GM18870 (cell line): ENCODE measurements around the gene ACAP2.
"Not testable (repeated sequence)": the region's sequence is repeated elsewhere in the genome, so short reads cannot be mapped to it uniquely, and the experiment has no call there.

Experiments used
- ATAC-seq: cut with Tn5 transposase; IDR thresholded peaks from one replicate; pipeline ENCODE4 v1.9.1; 2021; ENCODE audit warnings: moderate library complexity; ENCODE audit not compliant: unreplicated experiment

ACAP2 gene

DNA sequence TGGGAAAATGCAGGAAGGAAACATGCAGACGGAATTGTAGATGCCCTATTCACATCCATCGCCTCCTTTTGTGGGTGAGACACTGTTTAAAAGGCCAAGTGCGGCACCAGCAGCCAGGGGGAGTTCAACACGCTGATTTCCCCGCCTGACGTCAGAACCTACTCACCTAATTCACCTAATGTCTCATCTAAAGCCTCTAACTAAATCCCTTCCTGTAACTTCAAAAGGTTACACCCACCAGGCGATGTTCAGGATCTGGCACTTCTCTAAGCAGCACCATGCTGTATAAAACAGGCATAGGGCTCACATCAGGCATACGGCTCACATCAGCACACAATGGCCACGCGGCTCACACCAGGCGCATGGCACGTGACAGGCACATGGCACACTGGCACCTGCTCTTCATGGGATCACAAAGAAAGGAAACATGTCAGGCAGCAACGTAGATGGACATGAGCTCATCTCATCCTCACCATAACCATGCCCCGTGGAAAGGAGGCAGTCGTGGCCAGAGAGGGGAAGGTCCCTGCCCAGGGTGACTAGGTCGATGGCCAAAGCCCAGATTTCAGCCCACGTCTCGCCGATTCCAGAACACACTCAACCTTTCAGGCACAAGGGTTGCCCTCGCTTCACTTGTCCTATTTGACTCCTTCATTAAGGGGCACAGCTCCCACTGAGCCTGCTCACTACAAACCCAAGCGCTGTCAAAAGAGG, 193.6 kb downstream of the ACAP2 start:
- no peak for ATAC-seq

DNA sequence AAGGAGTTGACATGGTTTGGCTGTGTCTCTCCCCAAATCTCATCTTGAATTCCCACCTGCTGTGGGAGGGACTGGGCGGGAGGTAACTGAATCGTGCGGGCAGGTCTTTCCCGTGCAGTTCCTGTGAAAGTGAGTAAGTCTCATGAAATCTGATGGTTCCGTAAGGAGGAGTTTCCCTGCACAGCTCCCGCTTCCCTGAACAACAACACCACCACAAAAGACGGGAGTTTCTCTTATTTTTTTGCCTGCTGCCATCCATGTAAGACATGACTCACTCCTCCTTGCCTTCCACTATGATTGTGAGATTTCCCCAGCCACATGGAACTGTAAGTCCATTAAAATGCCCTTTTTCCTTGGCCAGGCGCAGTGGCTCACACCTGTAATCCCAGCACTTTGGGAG, 194.5 kb downstream of the ACAP2 start:
- no peak for ATAC-seq

DNA sequence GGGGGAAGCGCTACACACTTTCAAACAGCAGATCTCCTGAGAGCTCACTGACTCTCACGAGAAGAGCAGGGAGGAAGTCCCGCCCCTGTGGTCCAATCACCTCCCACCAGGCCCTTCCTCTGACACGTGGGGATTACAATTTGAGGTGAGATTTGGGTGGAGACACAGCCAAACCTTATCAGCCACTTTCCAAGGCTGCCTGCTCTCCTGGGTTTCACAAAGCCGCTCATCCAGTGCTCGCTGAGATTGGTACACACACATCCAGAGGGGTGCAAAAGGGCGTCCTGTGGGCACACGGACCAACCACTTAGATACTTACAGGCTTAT, 195.0 kb downstream of the ACAP2 start:
- ATAC-seq, result no peak

DNA sequence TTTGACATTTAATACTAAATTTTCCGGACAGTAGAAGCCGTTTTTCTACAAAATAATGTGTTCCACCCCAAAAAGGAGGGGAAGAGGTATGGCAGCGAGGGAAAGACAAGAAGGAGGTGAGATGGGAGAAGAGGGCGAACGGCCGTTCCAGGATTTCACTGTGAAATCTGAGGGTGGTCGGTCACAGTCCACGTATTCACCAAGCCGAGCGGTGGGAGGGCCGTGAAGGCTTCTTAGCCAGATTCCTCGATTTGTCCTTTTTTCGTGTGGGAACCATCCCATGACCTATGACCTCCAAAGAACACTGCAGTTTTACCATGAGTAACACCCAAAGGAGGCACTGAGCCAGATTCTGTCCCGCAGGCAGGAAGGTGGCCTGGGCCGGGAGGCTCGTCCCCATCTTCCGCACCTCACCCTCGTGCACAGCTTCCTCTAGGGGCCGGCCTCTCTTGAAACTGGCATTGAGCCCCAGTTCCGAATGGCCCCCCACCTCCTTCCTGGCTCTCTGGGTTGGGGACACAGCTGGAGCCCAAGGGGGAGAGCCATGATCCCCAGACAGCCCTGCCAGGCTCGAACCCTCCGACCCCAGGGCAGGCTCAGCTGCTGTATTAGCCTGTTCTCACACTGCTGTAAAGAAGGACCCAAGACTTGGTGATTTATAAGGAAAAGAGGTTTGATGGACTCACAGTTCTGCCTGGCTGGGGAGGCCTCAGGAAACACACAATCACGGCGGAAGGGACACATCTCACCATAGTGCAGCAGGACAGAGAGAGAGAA, 195.5 kb downstream of the ACAP2 start:
- ATAC-seq, result no peak

DNA sequence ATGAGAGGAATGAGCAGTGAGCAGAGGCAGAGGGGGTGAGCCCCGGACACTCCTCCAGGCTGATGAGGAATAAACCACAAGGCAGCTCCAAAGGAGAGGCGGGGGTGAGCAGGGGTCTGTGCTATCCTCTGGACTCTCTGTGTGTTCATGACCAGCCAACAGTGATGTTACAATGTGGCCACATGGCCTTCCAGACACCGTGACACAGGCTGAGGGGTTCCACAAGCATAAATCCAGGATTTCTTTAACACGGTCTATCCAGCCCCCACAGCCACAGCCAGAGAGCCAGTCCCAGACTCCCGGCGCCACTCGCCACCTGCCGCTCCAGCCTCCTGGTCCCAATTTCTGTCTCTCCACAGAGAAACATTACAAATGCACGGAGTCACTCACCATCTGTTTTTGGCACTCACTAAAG, 196.2 kb downstream of the ACAP2 start:
- ATAC-seq, result no peak

DNA sequence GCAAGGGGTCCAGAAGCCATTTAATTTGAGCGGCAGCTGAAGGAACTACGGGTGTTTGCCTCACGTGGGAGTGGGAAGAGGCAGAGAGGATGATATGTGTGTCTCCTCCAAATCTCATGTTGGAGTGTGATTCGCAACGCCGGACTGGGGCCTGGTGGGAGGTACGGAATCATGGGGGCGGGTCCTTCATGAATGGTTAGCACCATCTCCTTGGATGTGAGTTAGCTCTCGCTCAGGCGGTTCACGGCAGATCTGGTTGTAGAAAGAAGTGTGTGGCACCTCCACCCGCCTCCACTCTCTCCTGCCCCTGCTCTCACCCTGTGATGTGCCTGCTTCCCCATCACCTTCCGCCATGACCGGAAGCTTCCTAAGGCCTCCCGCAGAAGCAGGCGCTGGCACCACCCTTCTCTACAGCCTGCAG, 197.3 kb downstream of the ACAP2 start:
- ATAC-seq, result no peak

DNA sequence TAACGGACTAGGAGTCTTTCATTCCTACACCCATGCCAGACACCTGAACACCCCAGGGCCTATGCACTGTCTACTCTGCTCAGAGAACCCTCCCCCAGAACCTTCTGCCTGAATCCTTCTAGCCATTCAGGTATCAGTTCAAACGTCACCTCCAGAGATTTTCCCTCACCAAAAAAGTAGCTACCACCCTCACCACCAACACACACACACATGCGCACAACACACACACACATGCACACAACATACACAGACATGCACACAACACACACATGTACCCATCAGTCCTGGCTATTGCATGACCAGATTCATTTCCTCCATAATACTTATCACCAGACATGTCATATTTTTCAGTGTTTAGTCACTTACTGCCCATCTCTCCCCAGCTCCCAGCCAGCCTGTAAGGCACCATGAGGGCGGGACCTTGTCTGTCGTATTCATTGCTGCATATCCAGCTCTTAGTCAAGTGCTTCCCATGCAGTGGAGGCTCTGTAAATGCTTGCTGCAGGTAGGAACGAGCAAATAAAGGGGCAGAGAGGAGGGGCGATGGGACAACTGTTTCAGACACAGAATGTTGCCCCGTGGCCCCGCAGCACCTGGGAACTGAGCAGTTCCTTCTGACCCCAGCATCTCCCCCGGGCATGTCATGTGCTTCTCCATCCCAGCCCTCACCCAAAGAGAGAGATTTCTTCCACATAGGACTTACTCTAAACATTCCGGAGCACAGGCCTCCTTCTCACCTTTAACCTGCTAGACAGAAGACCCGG, 201.0 kb downstream of the ACAP2 start:
- ATAC-seq, result no peak

DNA sequence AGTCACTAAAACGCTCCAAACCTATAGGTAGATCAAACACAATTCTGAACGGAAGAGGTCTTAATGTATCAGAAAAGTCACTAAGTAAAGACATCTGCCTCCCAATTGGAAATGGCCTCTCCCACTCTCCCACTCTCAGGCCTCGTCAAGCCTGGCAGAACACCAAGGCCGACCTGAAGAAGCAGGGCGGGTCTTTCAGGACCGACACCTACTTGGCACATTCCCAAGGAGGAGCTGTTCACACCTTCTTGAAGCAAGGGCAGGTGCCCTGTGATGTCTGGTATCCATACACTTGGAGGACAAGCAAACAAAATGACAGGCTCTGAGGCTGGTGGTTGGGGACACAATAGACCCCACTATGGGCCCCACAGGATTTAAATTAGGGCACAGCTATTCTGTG, 201.9 kb downstream of the ACAP2 start:
- ATAC-seq, result no peak

DNA sequence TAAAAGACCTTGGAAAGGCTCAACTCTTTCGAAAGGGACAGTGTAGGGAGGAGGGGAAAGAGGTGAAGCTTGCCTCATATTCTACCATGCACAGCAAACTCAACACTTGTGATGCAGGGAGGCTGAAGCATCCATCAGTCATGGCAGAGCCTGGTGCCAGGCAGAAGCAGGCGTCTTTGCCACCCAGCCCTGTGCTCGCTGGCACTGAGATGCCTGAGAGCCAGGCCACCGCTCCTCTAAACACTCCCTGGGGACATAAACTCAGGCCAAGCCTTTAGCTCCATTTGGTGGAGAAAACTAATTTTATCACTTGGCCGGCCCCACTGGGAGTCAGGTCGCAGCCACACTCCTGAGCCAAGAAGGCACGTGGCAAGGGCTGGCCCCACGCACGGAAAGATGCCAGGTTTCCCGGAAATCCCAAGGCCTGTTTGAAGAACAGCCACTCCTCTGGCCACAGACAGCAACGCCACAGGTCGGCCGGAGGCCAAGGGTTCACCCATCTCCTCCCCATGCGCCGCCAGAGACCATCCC, 202.6 kb downstream of the ACAP2 start:
- no peak for ATAC-seq

DNA sequence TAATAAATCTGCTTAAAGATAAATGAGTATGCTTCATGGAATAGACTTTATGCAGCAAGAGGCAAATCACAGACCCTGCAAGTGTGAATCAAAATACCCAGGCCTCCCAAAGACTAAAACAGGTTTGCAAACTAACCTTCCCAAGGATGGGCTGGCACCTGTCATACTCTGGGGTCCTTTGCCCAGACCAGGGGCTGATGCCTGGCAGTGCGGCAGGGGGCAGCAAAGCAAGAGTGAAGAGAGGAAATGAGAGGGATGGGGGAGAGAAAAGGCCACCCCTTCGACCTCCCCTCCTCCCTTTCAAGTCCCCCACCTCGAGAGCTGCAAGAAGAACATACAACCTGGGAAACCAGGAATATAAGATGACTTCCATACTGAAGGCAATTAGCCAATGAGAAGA, 203.7 kb downstream of the ACAP2 start:
- no peak for ATAC-seq

DNA sequence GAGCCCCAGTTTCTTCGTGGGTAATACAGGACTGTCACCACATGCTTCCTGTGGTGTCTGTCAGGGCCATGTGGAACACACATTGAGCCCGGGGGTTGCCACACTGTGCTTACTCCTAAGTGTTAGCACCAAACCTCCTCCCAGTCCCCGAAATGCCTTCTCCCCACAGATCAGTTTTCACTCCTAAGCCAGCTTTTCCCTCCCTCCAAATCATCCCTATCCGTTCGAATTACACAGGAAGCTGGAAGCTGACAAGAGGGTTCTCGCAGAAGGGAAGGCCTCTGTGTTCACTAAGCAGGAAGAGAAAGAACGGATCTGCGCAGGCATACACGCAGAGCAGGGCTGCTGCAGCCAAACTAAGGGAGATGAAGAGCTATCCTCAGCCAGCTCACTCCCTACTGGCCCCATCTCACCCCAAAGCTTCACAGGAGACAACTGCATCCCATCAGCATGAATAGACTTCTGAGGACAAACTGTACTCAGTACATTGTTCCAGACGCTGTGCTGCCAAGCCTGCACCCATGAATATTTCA, 204.2 kb downstream of the ACAP2 start:
- ATAC-seq, result no peak

DNA sequence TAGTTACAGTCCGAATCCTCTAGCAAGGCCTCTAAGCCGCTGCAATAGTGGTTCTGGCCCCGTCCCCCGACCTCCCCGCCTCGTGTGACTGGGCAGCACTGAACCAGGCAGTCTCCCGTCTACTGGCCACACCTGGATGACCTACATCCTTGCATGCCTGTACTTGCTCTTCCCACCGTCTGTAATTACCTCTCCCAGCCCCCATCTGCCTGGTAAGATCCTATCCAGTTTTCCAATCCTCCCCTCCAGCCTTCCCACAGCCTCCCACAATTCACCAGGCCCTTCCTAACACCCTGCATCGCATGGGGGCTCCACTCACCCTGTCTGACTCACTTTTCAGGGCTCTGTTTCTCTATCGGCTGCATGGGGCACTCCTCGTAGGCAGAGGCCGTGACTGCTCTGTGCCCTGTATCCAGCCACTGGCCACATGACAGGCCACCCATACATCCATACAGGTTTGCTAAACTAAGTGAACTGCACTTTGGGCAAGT, 204.7 kb downstream of the ACAP2 start:
- no peak for ATAC-seq

DNA sequence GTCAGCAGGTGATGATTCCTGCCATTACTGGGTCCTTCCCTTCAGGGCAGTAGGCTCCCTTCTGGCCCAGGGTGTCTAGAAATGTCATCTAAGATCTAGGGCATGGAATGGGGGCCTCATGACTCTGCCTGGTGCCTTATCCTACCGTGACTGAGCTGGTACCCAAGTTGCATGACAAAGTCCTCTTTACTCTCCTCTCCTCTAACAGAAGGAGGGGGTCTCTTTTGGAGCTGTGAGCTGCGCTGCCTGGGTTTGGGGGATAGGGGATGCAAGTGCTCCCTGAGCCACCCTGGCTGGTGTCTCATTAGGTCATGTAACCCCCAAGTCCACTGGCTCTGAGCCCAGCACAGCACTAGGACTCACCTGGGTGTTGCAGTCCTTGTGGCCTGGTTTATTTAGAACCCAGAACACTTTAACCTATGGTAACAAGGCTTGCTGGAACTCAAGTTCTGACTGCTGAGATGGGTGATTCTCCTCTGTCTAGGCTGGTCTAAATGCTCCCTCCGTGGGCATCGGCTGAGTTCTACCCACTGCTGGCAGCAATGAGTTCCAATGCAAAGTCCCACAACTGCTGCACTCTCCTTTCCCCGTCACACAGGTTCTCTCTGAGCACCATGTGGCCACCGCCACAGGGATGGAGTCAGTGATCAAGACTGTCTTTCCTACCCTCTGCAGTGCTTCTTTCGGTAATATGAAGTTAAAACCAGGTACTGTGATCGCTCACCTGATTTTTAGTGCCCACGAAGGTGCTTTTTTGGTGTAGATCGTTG, 205.8 kb downstream of the ACAP2 start:
- no peak for ATAC-seq

DNA sequence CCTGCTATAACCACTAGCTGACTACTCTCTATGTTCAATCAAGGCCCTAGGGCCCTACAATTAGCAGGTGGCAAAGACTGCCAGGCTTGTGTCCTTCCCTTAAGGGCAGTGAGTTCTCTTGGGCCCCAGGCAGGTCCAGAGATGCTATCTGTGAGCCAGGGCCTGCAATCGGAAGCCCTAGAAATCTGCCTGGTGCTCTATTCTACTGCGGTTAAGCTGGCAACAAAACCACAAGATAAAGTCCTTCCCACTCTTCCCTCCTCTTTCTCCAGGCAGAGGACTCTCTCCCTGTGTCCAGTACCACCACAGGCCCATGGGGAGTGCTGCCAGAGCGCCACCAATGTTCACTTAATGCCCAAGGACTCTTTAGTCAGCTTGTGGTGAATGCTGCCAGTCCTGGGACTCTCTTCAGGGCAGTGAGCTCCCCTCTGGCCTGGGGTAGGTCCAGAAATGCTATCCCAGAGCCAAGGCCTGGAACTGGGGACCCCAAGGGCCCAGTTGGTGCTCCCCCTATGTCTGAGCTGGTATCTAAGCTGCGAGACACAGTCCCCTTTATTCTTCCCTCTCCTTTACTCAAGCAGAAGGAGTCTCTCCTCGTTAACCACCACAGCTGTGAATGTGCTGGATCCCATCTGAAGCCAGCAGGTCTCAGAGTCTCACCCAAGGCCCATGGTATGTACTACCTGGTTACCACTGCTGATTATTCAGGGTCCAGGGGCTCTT, 206.6 kb downstream of the ACAP2 start:
- no peak for ATAC-seq

DNA sequence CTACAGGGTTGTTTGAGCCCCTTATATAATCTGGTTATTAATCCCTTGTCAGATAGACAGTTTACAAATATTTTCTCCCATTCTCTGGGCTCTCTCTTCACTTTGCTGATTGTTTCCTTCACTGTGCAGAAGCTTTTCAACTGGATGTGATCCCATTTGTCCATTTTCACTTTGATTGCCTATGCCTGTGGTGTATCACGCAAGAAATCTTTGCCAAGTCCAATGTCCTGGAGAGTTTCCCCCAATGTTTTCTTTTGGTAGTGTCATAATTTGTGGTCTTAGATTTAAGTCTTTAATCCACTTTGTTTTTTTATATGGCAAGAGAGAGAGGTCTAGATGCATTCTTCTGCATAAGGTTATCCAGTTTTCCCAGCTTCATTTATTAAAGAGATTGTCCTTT, 212.6 kb downstream of the ACAP2 start:
- ATAC-seq, result no peak

DNA sequence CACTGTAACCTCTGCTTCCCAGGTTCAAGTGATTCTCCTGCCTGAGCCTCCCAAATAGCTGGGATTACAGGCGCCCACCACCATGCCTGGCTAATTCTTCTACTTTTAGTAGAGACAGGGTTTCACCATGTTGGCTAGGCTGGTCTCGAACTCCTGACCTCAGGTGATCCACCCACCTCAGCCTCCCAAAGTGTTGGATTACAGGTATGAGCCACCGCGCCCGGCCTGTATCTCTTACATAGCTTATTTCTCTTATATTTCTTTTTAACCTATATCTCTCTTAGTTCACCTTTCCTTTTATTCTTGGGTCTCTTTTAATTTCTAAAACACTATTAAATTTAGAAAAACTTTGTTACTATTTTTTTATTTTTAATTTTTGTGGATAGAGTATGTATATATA, 213.9 kb downstream of the ACAP2 start:
- ATAC-seq, result not testable (repeated sequence)

DNA sequence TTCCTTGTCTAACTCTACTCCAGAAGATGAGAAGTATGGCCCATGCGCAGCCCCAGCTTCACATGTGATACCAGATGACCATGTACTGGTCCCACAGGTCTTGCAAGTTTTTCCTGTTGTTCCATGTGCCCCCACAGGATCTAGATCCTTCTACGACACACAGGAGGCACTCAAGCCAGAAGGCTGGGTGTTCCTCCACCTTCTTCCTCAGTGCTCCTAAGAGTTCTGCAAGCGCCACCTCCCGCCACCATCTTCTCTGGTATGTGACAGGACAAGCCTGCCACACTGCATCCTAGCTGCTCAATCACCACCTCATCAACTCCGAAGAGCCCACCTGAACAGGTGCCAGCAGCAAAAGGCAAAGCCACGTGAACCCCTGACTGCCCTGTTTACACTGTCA, 214.9 kb downstream of the ACAP2 start:
- ATAC-seq, result no peak

DNA sequence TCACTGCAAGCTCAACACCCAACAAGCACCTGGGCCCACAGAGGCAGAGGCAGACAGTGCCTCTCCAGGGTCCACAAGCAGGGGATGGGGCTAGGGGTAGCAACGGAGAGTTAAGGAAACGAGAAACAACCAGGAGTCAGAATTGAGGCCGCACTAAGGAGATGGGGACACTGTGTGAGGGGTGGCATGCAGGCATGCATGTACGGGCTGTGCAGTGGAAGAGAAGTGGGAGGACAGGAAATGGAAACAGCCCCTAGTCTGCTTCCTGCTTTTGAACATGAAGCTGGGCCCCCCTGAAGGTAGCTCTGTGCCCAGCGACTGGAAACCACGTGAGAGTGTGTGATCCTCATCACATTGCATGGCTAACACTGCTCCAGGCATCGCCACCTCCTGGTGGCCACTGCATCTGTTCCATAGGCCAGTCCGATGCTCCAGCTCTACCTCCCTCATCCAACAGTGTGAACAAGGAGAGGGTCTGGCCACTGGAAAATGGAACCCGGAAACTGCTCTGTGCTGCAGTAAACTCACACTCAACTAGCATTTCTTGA, 215.8 kb downstream of the ACAP2 start:
- ATAC-seq, result no peak

DNA sequence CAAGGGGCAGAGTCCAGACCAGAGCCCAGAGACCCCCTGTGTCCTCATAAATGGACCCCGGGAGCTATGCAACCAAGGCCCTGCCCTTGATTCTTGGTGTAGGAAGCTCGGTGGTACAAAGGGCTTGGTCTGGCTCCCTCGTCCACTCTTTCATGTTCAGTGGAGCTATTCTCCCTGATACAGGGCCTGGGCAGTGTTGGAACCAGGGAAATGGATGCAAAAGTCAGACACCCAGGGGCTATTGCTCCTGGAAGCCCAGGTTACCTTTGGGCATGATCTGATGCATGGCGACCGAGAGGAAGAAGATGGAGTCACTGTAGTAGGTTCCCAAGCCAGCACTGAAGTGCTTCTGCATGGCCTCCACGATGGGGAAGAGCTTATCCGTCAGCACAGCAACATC, 216.4 kb downstream of the ACAP2 start:
- no peak for ATAC-seq
